GM21447 (cell line): ENCODE measurements around the gene THRB.

Experiments used
- ATAC-seq: cut with Tn5 transposase; IDR thresholded peaks from one replicate; pipeline ENCODE4 v1.9.1; 2021; ENCODE audit not compliant: unreplicated experiment

The THRB gene

GRCh38 chr3:24278543-24278942, 216.1 kb downstream of the THRB start:
- ATAC-seq: no peak

DNA sequence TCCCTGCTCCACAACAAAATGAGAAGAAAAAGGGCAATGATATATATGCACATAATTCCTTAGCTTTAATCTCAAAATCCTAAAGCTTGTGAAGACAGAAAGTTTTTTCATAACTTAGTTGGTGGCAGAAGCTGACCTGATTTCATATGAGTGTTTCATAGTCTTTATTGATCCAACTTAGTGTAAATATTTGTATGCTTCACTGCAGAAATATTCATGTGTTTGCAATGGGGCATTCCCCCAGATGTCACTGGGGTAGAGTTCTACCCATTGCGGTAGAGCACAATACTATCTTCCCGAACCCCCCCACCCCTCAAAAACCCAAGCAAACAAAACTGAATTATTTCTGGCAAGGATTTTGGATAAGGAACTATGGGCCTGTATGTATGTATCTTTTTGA, 221.2 kb downstream of the THRB start:
- no peak for ATAC-seq

- ATAC-seq: no peak
These were observed 221.8 kb downstream of the THRB start for GRCh38 chr3:24272875-24273274.

DNA sequence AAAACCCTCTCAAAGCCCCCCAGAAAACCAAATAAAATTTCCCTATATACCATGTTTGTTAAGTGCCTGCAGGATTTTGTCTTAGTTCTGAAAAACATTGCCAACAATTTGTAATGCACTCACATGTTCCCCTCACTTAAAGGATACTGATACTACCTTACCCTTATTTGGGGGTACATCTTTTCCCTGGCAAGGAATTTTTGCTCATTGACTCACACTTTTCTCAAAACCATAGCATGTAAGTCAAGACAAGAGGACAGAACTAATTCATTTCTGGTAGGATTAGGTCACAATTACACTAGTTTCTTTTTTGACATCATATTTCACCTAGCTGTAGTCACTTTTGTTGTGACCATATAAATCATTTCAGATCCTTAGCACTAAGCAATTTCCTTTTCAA, 222.2 kb downstream of the THRB start:
- ATAC-seq: no peak

DNA sequence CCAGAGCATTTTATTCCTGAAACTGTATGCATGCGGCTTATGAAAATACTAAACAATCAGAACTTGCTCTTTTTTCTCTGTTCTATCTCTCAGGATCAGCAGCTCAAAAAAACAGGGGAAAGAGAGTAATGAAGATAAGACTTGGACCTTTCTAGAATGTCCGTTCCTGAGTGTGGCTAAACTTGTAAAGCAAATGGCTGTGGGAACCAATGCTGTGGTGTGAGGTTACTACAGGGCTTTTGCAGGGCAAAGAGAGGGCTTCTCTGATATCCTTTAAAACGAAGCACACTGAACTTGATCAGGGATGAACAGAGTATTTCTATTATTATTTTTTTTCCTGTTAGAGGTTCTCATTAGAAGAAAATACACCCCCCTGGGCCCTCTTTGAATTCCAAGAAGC, 223.4 kb downstream of the THRB start:
- no peak for ATAC-seq

- ATAC-seq: no peak
These were observed 223.9 kb downstream of the THRB start for GRCh38 chr3:24270744-24271143.

DNA sequence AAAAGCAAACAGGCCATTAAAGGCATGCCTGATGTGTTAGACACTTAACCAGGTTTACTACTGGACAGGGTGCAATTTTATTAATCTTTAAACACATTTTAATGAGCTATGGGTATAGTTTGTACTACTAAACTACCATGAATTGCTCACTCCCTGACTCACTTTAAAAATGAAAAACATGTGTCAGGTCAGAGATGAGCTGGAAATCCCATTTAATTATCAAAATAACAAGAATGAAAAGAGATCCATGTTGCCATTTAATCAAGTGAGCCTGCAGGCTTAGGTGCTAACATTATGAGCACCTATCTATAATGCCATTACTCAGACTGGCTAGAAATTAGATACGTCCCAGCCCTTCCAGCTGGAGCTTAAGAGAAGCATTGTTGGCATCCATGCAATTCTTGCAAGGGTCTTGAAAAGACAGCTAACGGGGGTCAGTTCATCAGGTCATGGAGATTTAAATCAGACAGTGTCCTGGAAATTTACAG, 224.4 kb downstream of the THRB start:
- ATAC-seq: no peak

- ATAC-seq: peak; percentile 85
These were observed 229.9 kb downstream of the THRB start for GRCh38 chr3:24264748-24265158.

- ATAC-seq: no peak
These were observed 230.6 kb downstream of the THRB start for GRCh38 chr3:24264011-24264410.

- no peak for ATAC-seq
These were observed 231.5 kb downstream of the THRB start for GRCh38 chr3:24263069-24263668.

GRCh38 chr3:24261521-24261920, 233.1 kb downstream of the THRB start:
- ATAC-seq: no peak

DNA sequence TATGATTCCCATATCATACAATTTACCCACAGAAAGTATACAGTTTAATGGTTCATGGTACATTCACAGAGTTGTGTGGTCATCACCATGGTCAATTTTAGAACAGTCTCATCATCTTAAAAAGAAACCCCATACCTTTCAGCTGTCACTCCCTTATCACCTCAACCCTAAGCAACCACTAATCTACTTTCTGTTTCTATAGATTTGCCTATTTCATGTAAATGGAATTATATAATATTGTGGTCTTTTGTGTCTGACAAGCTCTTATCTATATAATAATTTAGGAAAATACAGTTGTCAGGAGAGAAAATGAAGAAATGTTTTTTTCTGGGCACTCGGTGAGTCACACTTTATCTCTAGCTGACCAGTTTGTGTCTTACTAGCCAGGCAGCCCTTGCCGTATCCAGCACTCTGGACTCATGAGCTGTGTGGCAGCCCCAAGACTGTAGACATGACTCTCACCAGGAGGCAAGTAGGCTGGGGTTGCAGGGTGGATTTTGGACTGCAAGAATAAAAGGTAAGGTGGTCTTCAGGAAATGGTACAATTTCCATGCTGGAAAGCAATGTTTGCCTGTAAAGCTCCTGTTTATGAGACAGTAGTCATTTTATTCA, 234.6 kb downstream of the THRB start:
- ATAC-seq: no peak

GRCh38 chr3:24258727-24259600, 235.7 kb downstream of the THRB start:
- no peak for ATAC-seq

- ATAC-seq: no peak
These were observed 236.4 kb downstream of the THRB start for GRCh38 chr3:24258260-24258659.

DNA sequence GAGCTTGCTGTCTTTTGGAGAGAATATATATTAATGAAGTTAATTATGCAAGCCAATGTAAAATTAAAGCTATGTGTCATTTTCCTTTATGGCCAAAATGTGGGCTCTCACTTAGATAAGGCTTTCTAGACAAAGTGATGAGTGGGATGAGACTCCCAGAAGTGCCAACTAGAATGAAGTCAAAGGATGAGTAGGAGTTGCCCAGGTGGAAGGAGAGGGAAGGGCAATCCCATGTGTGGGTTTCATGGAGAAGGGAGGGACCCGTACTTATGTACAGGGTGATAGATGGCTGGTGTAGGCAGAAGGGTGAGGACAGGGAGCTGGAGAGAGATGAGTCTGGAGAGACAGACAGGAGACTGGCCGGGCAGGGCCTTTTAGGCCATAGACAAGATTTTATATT, 239.2 kb downstream of the THRB start:
- no peak for ATAC-seq

DNA sequence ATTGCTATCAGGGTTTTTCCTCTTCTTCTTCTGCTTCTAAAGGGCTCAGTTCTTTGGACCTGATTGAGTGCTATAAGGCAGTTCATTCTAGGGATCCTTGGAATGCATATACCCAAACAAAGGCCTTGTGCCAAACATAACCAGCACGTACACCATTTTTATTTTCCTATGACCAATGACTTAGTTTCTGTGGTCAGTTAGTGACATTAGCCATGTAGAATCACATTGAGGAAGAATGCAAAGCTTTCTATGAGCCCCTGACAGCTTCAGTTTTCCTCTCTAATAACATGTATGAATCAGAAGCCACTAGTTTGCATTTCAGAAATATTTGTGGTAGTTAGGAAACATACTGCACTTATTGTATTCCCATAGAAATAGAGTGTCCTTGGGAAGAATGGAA, 240.0 kb downstream of the THRB start:
- ATAC-seq: no peak

DNA sequence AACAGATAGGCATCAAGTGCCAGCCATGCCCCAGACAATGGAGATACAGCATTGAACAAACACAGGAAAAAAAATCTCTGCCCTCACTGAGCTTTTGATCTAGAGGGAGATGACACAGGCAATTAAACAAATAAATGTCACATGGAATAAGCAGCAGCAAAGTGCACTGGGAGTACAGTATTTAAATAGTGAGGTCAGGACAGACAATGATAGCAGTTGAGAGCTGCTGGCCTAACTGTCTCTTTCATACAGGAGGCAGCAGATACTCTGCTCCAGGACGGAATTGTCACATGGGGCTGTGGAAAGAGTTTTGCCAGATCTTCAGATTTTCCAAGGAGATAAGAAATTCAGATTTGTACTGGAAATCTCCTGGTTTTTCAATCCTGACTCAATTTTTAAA, 241.3 kb downstream of the THRB start:
- ATAC-seq: no peak

DNA sequence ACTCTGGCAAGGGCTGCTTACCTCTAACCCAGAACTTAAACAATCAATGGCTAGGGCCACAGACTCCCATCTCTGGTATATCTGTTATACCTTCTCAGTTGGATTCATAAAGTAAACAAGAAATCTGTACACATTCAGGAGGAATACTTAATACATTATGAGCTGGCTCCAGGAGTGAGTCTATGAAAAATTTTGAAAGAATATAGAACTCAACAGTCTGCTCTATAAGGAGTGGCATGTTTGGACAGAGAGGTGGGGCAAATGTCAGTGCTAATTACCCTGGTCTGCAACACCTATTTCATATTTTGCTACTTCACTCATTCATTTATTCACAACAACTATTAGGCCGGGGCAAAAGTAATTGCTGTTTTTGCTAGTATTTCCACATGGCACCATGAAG, 245.1 kb downstream of the THRB start:
- no peak for ATAC-seq

GRCh38 chr3:24245056-24245455, 249.6 kb downstream of the THRB start:
- ATAC-seq: no peak

DNA sequence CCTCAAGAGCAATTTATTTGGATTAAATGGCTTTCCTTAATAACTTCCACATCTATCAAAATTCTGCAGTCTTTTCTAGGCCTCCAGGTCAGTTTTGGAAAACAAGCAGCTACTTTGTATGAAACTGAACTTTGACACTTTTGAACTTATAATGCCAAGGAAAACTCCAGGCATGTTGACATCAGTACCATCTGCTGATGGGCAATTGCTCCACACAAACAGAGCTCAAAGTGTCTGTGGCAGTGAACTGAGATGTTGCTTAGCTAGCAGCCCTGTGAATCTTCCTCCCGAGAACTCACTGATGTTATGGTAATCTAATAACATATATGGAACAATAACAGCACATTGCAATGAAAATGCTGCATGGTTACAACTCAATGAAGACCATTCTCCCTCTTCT, 250.2 kb downstream of the THRB start:
- ATAC-seq: no peak

- ATAC-seq: no peak
These were observed 252.5 kb downstream of the THRB start for GRCh38 chr3:24242012-24242698.
